HepG2 (cell line): ENCODE data around the gene PATZ1. TPM values are rescaled to one million over a fixed set of nuclear protein-coding genes. Genes with fewer than 3 reads are reported as not detected.
A peak's percentile ranks its signal among the peaks of the same experiment; 100 is the strongest.

Source experiments
- ATAC-seq: fragments of 200-7000 bp; cut with Tn5 transposase; 3 replicates; pipeline ENCODE4 v1.9.1; 2020; ENCODE audit warnings: mild to moderate bottlenecking, moderate library complexity
- BruUV-seq: library from RNA; stranded (reverse); fragments of 400-500 nt; replicated peaks from 2 replicates; lab custom pipeline; 2021; lab: Mats Ljungman, UMichigan
- CTCF ChIA-PET: fragments of 300-600 bp; formaldehyde crosslinking; extraction: SDS; loops from one replicate; lab custom pipeline; 2021; ENCODE audit warnings: low total read pairs, inconsistent platforms, low intra/inter-chr PET ratio; lab: Yijun Ruan, JAX
- POLR2A ChIA-PET: fragments of 350-600 bp; sonication (Branson Sonifier 250); formaldehyde crosslinking; loops from one replicate; lab custom pipeline; 2020; ENCODE audit warnings: antibody characterized with exemption, inconsistent platforms; lab: Yijun Ruan, JAX
- DNase-seq: peaks from one replicate; pipeline ENCODE4 v3.0.0-alpha.2; 2015; ENCODE audit warnings: low spot score
- FAIRE-seq: peaks from 3 replicates; lab custom pipeline; 2011; peaks lifted over from hg19 to GRCh38; lab: Jason Lieb, UNC
- H2AFZ ChIP-seq: one replicate; pipeline ENCODE4 v1.6.1; 2011; ENCODE audit warnings: low read length, inconsistent platforms
- H3K27ac ChIP-seq: fragments of 300-600 bp; 3 replicates; pipeline ENCODE4 v1.8.0; 2011; ENCODE audit warnings: mixed run types, mild to moderate bottlenecking, mixed read lengths, low read length, inconsistent platforms; ENCODE audit not compliant: insufficient read depth; ENCODE audit errors: extremely low read length
- H3K27me3 ChIP-seq, 2 experiments: fragments of 200-600 bp in 1 of 2; 2 replicates in 1 of 2; 3 replicates in 1 of 2; pipeline versions ENCODE4 v1.6.0 to v1.8.0; 2011; ENCODE audit warnings: low read length in 2 of 2, mild to moderate bottlenecking in 2 of 2, moderate library complexity in 2 of 2, inconsistent platforms in 1 of 2; ENCODE audit not compliant: insufficient read depth in 2 of 2, control insufficient read depth in 1 of 2
- H3K36me3 ChIP-seq, 2 experiments: fragments of 200-600 bp in 1 of 2; replicated peaks in 1 of 2; 2 replicates in 1 of 2; 3 replicates in 1 of 2; pipeline versions ENCODE4 v1.5.1 to v1.8.0; 2011; ENCODE audit warnings: low read length in 2 of 2, inconsistent platforms in 1 of 2; ENCODE audit not compliant: insufficient read depth in 2 of 2, control insufficient read depth in 1 of 2
- H3K4me1 ChIP-seq: 2 replicates; pipeline ENCODE4 v1.5.1; 2012; ENCODE audit warnings: low read length, inconsistent platforms; ENCODE audit not compliant: insufficient read depth
- H3K4me2 ChIP-seq: 2 replicates; pipeline ENCODE4 v1.6.0; 2011; ENCODE audit warnings: low read depth, low read length, inconsistent platforms
- H3K4me3 ChIP-seq, 3 experiments: fragments of 200-600 bp in 1 of 3; sonication (generic), shearing (Covaris generic) in 1 of 3; replicated peaks in 1 of 3; 2 replicates each; pipeline ENCODE4 v1.5.1; 2011 to 2016; ENCODE audit warnings: low read length in 3 of 3, inconsistent platforms in 2 of 3, low read depth in 2 of 3, mild to moderate bottlenecking in 2 of 3, control low read depth in 1 of 3, mixed read lengths in 1 of 3; ENCODE audit not compliant: insufficient read depth in 1 of 3
- H3K79me2 ChIP-seq: one replicate; pipeline ENCODE4 v1.6.1; 2011; ENCODE audit warnings: low read length, inconsistent platforms; ENCODE audit not compliant: insufficient read depth
- H3K9ac ChIP-seq: 2 replicates; pipeline ENCODE4 v1.6.0; 2011; ENCODE audit warnings: mild to moderate bottlenecking, low read depth, low read length, inconsistent platforms; ENCODE audit not compliant: insufficient read depth
- H3K9me3 ChIP-seq: 2 replicates; pipeline ENCODE4 v1.5.1; 2012; ENCODE audit warnings: mild to moderate bottlenecking, low read length
- H4K20me1 ChIP-seq: 2 replicates; pipeline ENCODE4 v1.6.0; 2011; ENCODE audit warnings: inconsistent platforms, mild to moderate bottlenecking, low read length, moderate library complexity; ENCODE audit not compliant: insufficient read depth
- EEA1 ChIP-seq: sonication (generic); formaldehyde crosslinking; IDR thresholded peaks from 2 replicates; pipeline ENCODE4 v1.5.1; 2020; ENCODE audit warnings: mild to moderate bottlenecking, missing genetic modification reagents, borderline replicate concordance
- ETV6 ChIP-seq: sonication (generic); formaldehyde crosslinking; conservative IDR thresholded peaks from 2 replicates; pipeline ENCODE4 v1.4.0; 2020; ENCODE audit warnings: missing genetic modification reagents
- FOXC1 ChIP-seq: sonication (generic); formaldehyde crosslinking; IDR thresholded peaks from 2 replicates; pipeline ENCODE4 v1.8.0; 2022; ENCODE audit warnings: mild to moderate bottlenecking, missing genetic modification reagents, borderline replicate concordance
- KDM1A ChIP-seq: IDR thresholded peaks from 2 replicates; pipeline ENCODE4 v1.6.1; 2016; ENCODE audit warnings: missing compliant biosample characterization
- NFE2L1 ChIP-seq: sonication (generic); formaldehyde crosslinking; IDR thresholded peaks from 2 replicates; pipeline ENCODE4 v1.4.0; 2020; ENCODE audit warnings: missing genetic modification reagents, mild to moderate bottlenecking, borderline replicate concordance
- NRL ChIP-seq: sonication (generic); formaldehyde crosslinking; IDR thresholded peaks from 2 replicates; pipeline ENCODE4 v1.5.0; 2020; ENCODE audit warnings: missing genetic modification reagents, mild to moderate bottlenecking, moderate library complexity, borderline replicate concordance
- TBL1XR1 ChIP-seq: fragments of 150-350 bp; IDR thresholded peaks from 2 replicates; pipeline ENCODE4 v1.6.1; 2014; ENCODE audit warnings: borderline replicate concordance, low read length; ENCODE audit not compliant: partially characterized antibody
- ZNF232 ChIP-seq: sonication (generic); formaldehyde crosslinking; IDR thresholded peaks from 2 replicates; pipeline ENCODE4 v1.4.0; 2020; ENCODE audit warnings: missing genetic modification reagents, borderline replicate concordance
- ZNF264 ChIP-seq: sonication (generic); formaldehyde crosslinking; IDR thresholded peaks from 2 replicates; pipeline ENCODE4 v1.4.0; 2020; ENCODE audit warnings: missing genetic modification reagents
- ZNF558 ChIP-seq: sonication (generic); formaldehyde crosslinking; IDR thresholded peaks from 2 replicates; pipeline ENCODE4 v1.9.0; 2022; ENCODE audit warnings: mild to moderate bottlenecking, missing genetic modification reagents, borderline replicate concordance
- ZNF567 ChIP-seq: sonication (generic); formaldehyde crosslinking; IDR thresholded peaks from 2 replicates; pipeline ENCODE4 v1.8.1; 2023; ENCODE audit warnings: mild to moderate bottlenecking, missing genetic modification reagents, borderline replicate concordance
- ZNF761 ChIP-seq: sonication (generic); formaldehyde crosslinking; conservative IDR thresholded peaks from 2 replicates; pipeline ENCODE4 v1.4.0; 2020; ENCODE audit warnings: mild to moderate bottlenecking, missing genetic modification reagents
- ZNF850 ChIP-seq: sonication (generic); formaldehyde crosslinking; conservative IDR thresholded peaks from 2 replicates; pipeline ENCODE4 v1.9.0; 2021; ENCODE audit warnings: mild to moderate bottlenecking, missing genetic modification reagents
- ZSCAN21 ChIP-seq: sonication (generic); formaldehyde crosslinking; IDR thresholded peaks from 2 replicates; pipeline ENCODE4 v1.8.0; 2022; ENCODE audit warnings: mild to moderate bottlenecking, missing genetic modification reagents, moderate library complexity, borderline replicate concordance
- WGBS: methylation state at CpG from one replicate; pipeline ENCODE4 v1.1.6; 2017; ENCODE audit warnings: low lambda C conversion rate; 5-methylcytosine and 5-hydroxymethylcytosine counted together
- in situ Hi-C: cut with HindIII; loops from 2 replicates; pipeline ENCODE4 v1.10.0; 2017; ENCODE audit warnings: low pct_unique_long_range_greater_than_20kb; ENCODE audit not compliant: extremely low pct_ligation_motif_present
- intact Hi-C: fragments of 100-400 bp; cut with micrococcal nuclease; formaldehyde crosslinking; loops from one replicate; pipeline ENCODE4 v1.10.0; 2022; ENCODE audit not compliant: unreplicated experiment
- polyA plus RNA-seq, 8 experiments: library from polyadenylated mRNA; depleted of rRNA in 3 of 8; stranded (reverse) in 7 of 8; unstranded in 1 of 8; fragments of >200 nt; fragmentation: Illumina TruSeq in 4 of 8; extraction: Trizol in 4 of 8; gene quantifications; 2 replicates each; pipeline versions ENCODE4 v1.2.1 to v1.2.3, GENCODE V29; 2011 to 2016; ENCODE audit warnings: low read depth in 4 of 8, missing spikeins in 1 of 8, mixed read lengths in 1 of 8; ENCODE audit not compliant: insufficient read depth in 1 of 8
- total RNA-seq, 5 experiments: library from RNA; depleted of rRNA; stranded (reverse); fragments of >200 nt; fragmentation: Illumina TruSeq; extraction: Trizol; gene quantifications; 2 replicates each; pipeline ENCODE4 v1.2.3, GENCODE V29; 2016; ENCODE audit warnings: low read depth in 1 of 5

Gene PATZ1
- total and polyA plus RNA-seq, 2 of the 13 experiments (the other 11 are each of a cell fraction or from before 2014, with no cell fraction given), result 24.9 to 30.5 TPM

- Histone ChIP-seq H3K4me3 (no peak overlapping the region), H3K27ac (no peak overlapping the region), H3K27me3 (no peaks in the 10 kb centered on the region), H3K4me2 (no peak overlapping the region), H3K9ac (no peak overlapping the region), H3K79me2 (no peaks in the 10 kb centered on the region), H4K20me1 (no peaks in the 10 kb centered on the region), H3K9me3 (no peaks in the 10 kb centered on the region), H3K4me1 (peaks cover 14% of the 10 kb centered on the region), H3K36me3 (no peaks in the 10 kb centered on the region), H2AFZ (no peak overlapping the region)
- intact Hi-C loops, result no loop called here
- CTCF ChIA-PET, result no interaction called here
- in situ Hi-C loops, result no loop called here
- ATAC-seq (peak; percentile 75; the same call in 2 of the 3 replicates), DNase-seq (no peak), FAIRE-seq (no peak)
- no peak for TF ChIP-seq KDM1A
- BruUV-seq, result no TSS peak
- POLR2A ChIA-PET, result no interaction called here
- 82% methylated on average over 1 of the region's 1 CpG for WGBS
Measured at GRCh38 chr22:31361743-31362142, 15.6 kb upstream of the PATZ1 start.

GRCh38 chr22:31360029-31360428, 13.9 kb upstream of the PATZ1 start:
- Histone ChIP-seq H3K9me3 (no peaks in the 10 kb centered on the region), H2AFZ (no peak overlapping the region), H3K27ac (no peak overlapping the region), H3K27me3 (no peaks in the 10 kb centered on the region)
- CTCF ChIA-PET, result no interaction called here
- no TSS peak for BruUV-seq
- no peak for TF ChIP-seq NRL (CRISPR knock-in tag)
- TF ChIP-seq ZNF850, result no peak
- no peak for TF ChIP-seq TBL1XR1
- TF ChIP-seq EEA1, result no peak
- no peak for TF ChIP-seq ETV6
- TF ChIP-seq ZNF264 (CRISPR knock-in tag), result no peak
- no peak for TF ChIP-seq ZNF567 (CRISPR knock-in tag)
- no peak for TF ChIP-seq FOXC1 (CRISPR knock-in tag)
- no peak for TF ChIP-seq ZNF761
- TF ChIP-seq NFE2L1 (CRISPR knock-in tag), result no peak
- TF ChIP-seq ZNF232 (CRISPR knock-in tag), result no peak
- no peak for TF ChIP-seq ZNF558 (CRISPR knock-in tag)
- no peak for TF ChIP-seq ZSCAN21
- TF ChIP-seq, all 625 proteins: peak for 0
- H3K36me3 ChIP-seq, result no peaks in the 10 kb centered on the region
- H3K9ac ChIP-seq, result no peak overlapping the region
- intact Hi-C loops, result no loop called here
- H4K20me1 ChIP-seq, result no peaks in the 10 kb centered on the region
- WGBS, result 0% methylated on average over 1 of the region's 1 CpG
- in situ Hi-C loops, result no loop called here
- peaks cover 14% of the 10 kb centered on the region for H3K4me1 ChIP-seq
- H3K4me2 ChIP-seq, result no peak overlapping the region
- POLR2A ChIA-PET, result interaction anchor here (1.7 to 2.2 kb wide), 2 partner anchors 9 to 13 kb away, joined by 5 read pairs; partner anchors contain the start of gene PATZ1
- ATAC-seq (no peak), DNase-seq (no peak), FAIRE-seq (no peak)
- H3K79me2 ChIP-seq, result no peaks in the 10 kb centered on the region
- no peak overlapping the region for H3K4me3 ChIP-seq
